HG03442 (cell line): ENCODE measurements around the gene RAPGEF2.
"Not testable (repeated sequence)": the region's sequence is repeated elsewhere in the genome, so short reads cannot be mapped to it uniquely, and the experiment has no call there.

Source experiments
- ATAC-seq: cut with Tn5 transposase; IDR thresholded peaks from one replicate; pipeline ENCODE4 v1.9.1; 2021; ENCODE audit warnings: mild to moderate bottlenecking, moderate library complexity; ENCODE audit not compliant: unreplicated experiment

Gene RAPGEF2

GRCh38 chr4:159357350-159357749 lies 254.5 kb downstream of the RAPGEF2 start:
- ATAC-seq: no peak

- ATAC-seq: no peak
Observed at GRCh38 chr4:159358226-159358625, 255.3 kb downstream of the RAPGEF2 start.

- ATAC-seq: no peak
Observed at GRCh38 chr4:159360549-159360948, 257.7 kb downstream of the RAPGEF2 start.

GRCh38 chr4:159363361-159363760 lies 260.5 kb downstream of the RAPGEF2 start:
- ATAC-seq: no peak

GRCh38 chr4:159366966-159367780 lies 264.3 kb downstream of the RAPGEF2 start:
- no peak for ATAC-seq

- ATAC-seq: peak; percentile 81
Observed at GRCh38 chr4:159367781-159368080, 264.9 kb downstream of the RAPGEF2 start.

- ATAC-seq: no peak
Observed at GRCh38 chr4:159368320-159368719, 265.4 kb downstream of the RAPGEF2 start.

GRCh38 chr4:159369256-159369655 lies 266.4 kb downstream of the RAPGEF2 start:
- no peak for ATAC-seq

GRCh38 chr4:159370286-159370685 lies 267.4 kb downstream of the RAPGEF2 start:
- ATAC-seq: no peak

GRCh38 chr4:159374749-159375530 lies 272.1 kb downstream of the RAPGEF2 start:
- no peak for ATAC-seq

- ATAC-seq: no peak
Observed at GRCh38 chr4:159376289-159376688, 273.4 kb downstream of the RAPGEF2 start.

GRCh38 chr4:159378056-159378616 lies 275.3 kb downstream of the RAPGEF2 start:
- no peak for ATAC-seq

- not testable (repeated sequence) for ATAC-seq
Observed at GRCh38 chr4:159379064-159379463, 276.2 kb downstream of the RAPGEF2 start.

GRCh38 chr4:159379836-159380235 lies 277.0 kb downstream of the RAPGEF2 start:
- ATAC-seq: no peak

- ATAC-seq: no peak
Observed at GRCh38 chr4:159382856-159383561, 280.1 kb downstream of the RAPGEF2 start.

- ATAC-seq: no peak
Observed at GRCh38 chr4:159383562-159383931, 280.7 kb downstream of the RAPGEF2 start.

GRCh38 chr4:159384017-159384416 lies 281.1 kb downstream of the RAPGEF2 start:
- ATAC-seq: no peak

- no peak for ATAC-seq
Observed at GRCh38 chr4:159384632-159385031, 281.8 kb downstream of the RAPGEF2 start.

- ATAC-seq: no peak
Observed at GRCh38 chr4:159386620-159387019, 283.7 kb downstream of the RAPGEF2 start.

GRCh38 chr4:159389756-159390155 lies 286.9 kb downstream of the RAPGEF2 start:
- ATAC-seq: no peak

- no peak for ATAC-seq
Observed at GRCh38 chr4:159390648-159391047, 287.8 kb downstream of the RAPGEF2 start.
